Transverse colon (tissue), 4 donors: ENCODE results near the gene SBNO1. TPM values are rescaled to one million over a fixed set of nuclear protein-coding genes. Genes with fewer than 3 reads are reported as not detected.

Experiments
- DNase-seq: peaks from one replicate; pipeline ENCODE4 v3.0.0-alpha.2; 2019
- H3K27ac ChIP-seq, 4 donors: fragments of 200-600 bp; sonication (generic); 2 replicates each; pipeline ENCODE4 v1.5.1; 2016 to 2018; ENCODE audit warnings: inconsistent platforms in 4 of 4
- H3K27me3 ChIP-seq: fragments of 200-600 bp; sonication (generic); 2 replicates; pipeline ENCODE4 v1.5.1; 2017; ENCODE audit warnings: inconsistent platforms
- H3K36me3 ChIP-seq, 4 donors: fragments of 200-600 bp; sonication (generic); 2 replicates each; pipeline ENCODE4 v1.5.1; 2017 to 2019; ENCODE audit warnings: inconsistent platforms in 4 of 4
- H3K4me1 ChIP-seq, 4 donors: fragments of 200-600 bp; sonication (generic); 2 replicates each; pipeline ENCODE4 v1.5.1; 2017 to 2020; ENCODE audit warnings: inconsistent platforms in 4 of 4
- H3K4me3 ChIP-seq, 4 donors: fragments of 200-600 bp; sonication (generic); 1 replicate in 1 of 4; 2 replicates in 3 of 4; pipeline versions ENCODE4 v1.5.1 to v1.6.1; 2017 to 2019; ENCODE audit warnings: inconsistent platforms in 4 of 4
- H3K9me3 ChIP-seq, 2 donors: fragments of 200-600 bp; sonication (generic); 2 replicates each; pipeline ENCODE4 v1.5.1; 2017 to 2019; ENCODE audit warnings: inconsistent platforms in 2 of 2
- EP300 ChIP-seq: sonication (generic); formaldehyde crosslinking; IDR thresholded peaks from one replicate; pipeline ENCODE4 v1.6.1; 2017; ENCODE audit warnings: antibody characterized with exemption, low read depth
- POLR2A ChIP-seq: fragments of 450-650 bp; IDR thresholded peaks from one replicate; pipeline ENCODE4 v1.6.1; 2016; ENCODE audit warnings: antibody characterized with exemption, mild to moderate bottlenecking, moderate library complexity
- POLR2AphosphoS5 ChIP-seq, 3 donors: sonication (generic); formaldehyde crosslinking; IDR thresholded peaks; one replicate each; pipeline ENCODE4 v1.6.1; 2016; ENCODE audit warnings: antibody characterized with exemption in 3 of 3
- WGBS, 2 donors: methylation state at CpG; one replicate each; pipeline ENCODE4 v1.1.5; 2018; ENCODE audit warnings: low coverage in 1 of 2; 5-methylcytosine and 5-hydroxymethylcytosine counted together
- in situ Hi-C, 4 donors: fragments of 200-750 bp; cut with MboI; loops; one replicate each; pipeline versions ENCODE4 v1.15.0 to v1.15.1; 2017; ENCODE audit warnings: low sequenced_read_pairs in 3 of 4, low pct_ligation_motif_present in 1 of 4, low pct_unique_long_range_greater_than_20kb in 1 of 4
- intact Hi-C: fragments of 100-400 bp; cut with DNase I; formaldehyde crosslinking; loops from one replicate; pipeline ENCODE4 v1.15.1; 2023; ENCODE audit warnings: low total_unique reads
- total RNA-seq, 4 donors: library from RNA; depleted of rRNA; stranded (reverse); fragments of >200 nt; gene quantifications; one replicate each; pipeline ENCODE4 v1.1.0, GENCODE V29; 2016
- TF ChIP-seq, protein P1 (sequence below), 5 experiments: fragments of 200-600 bp in 3 of 5; fragments of 450-650 bp in 2 of 5; sonication (generic) in 3 of 5; IDR thresholded peaks; 1 replicate in 2 of 5; 2 replicates in 3 of 5; pipeline ENCODE4 v1.5.1; 2016 to 2017; ENCODE audit warnings: antibody characterized with exemption in 5 of 5, inconsistent platforms in 3 of 5, mild to moderate bottlenecking in 2 of 5, moderate library complexity in 1 of 5

Gene SBNO1
- total RNA-seq, 4 donors from 2014 or later, result 14.6 to 26.9 (median 23.8) TPM

DNA sequence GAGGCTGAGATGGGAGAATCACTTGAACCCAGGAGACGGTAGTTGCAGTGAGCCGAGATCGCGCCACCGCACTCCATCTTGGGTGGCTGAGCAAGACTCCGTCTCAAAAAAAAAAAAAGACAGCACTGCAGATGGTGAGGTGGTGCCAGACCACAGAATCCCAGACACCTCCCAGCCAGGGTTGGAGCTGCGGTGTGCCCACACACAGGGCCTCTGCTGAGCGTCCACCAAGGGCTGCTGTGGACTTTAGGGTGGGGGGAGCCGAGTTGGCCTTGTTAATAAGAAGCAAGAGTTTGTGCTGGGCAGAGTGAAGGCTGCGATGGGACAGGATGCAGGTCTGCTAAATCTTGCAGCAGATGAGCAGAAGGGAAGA lies 33.5 kb upstream of the SBNO1 start:
- in situ Hi-C loops, result no loop called here
- no peak for TF ChIP-seq POLR2AphosphoS5 (IDR thresholded peaks at IDR 0.05)
- no peak for TF ChIP-seq EP300
- TF ChIP-seq, protein P1, sequence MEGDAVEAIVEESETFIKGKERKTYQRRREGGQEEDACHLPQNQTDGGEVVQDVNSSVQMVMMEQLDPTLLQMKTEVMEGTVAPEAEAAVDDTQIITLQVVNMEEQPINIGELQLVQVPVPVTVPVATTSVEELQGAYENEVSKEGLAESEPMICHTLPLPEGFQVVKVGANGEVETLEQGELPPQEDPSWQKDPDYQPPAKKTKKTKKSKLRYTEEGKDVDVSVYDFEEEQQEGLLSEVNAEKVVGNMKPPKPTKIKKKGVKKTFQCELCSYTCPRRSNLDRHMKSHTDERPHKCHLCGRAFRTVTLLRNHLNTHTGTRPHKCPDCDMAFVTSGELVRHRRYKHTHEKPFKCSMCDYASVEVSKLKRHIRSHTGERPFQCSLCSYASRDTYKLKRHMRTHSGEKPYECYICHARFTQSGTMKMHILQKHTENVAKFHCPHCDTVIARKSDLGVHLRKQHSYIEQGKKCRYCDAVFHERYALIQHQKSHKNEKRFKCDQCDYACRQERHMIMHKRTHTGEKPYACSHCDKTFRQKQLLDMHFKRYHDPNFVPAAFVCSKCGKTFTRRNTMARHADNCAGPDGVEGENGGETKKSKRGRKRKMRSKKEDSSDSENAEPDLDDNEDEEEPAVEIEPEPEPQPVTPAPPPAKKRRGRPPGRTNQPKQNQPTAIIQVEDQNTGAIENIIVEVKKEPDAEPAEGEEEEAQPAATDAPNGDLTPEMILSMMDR (IDR thresholded peaks at IDR 0.05), result no peak
- no peak for TF ChIP-seq POLR2A
- WGBS, 2 donors, result 89 to 97% methylated on average over 6 to 10 of the region's 10 CpGs
- Histone ChIP-seq H3K4me1 (peaks cover 0 to 31% (median 18%) of the 10 kb centered on the region in 4 donors), H3K4me3 (no peak overlapping the region), H3K9me3 (no peaks in the 10 kb centered on the region), H3K27me3 (no peaks in the 10 kb centered on the region), H3K27ac (peak overlapping the region; percentile 51 to 80 (median 78)), H3K36me3 (peaks cover 0 to 43% (median 12%) of the 10 kb centered on the region in 4 donors)
- intact Hi-C loops, result no loop called here
- no peak for DNase-seq

DNA sequence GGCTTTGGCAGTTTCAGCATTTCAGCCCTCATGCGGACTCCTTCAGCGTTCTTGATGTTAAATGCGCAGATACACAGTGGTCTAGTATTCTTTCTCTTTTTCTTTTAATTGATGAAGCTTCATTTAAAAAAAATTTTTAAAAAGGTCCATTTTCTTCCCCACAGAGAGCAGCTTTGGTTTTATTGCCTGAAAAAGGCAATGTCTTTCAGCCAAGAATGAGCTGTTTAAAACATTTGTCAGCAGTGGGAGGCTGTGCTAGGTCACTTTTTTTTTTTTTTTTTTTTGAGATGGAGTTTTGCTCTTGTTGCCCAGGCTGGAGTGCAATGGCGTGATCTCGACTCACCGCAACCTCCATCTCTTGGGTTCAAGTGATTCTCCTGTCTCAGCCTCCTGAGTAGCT lies 32.8 kb upstream of the SBNO1 start:
- intact Hi-C loops, result no loop called here
- no peak for TF ChIP-seq EP300
- TF ChIP-seq POLR2A, result no peak
- TF ChIP-seq, protein P1 (IDR thresholded peaks at IDR 0.05), result no peak
- no peak for TF ChIP-seq POLR2AphosphoS5 (IDR thresholded peaks at IDR 0.05)
- Histone ChIP-seq H3K4me1 (peaks cover 0 to 31% (median 18%) of the 10 kb centered on the region in 4 donors), H3K9me3 (no peaks in the 10 kb centered on the region), H3K27me3 (no peaks in the 10 kb centered on the region), H3K36me3 (peaks cover 0 to 45% (median 15%) of the 10 kb centered on the region in 4 donors), H3K27ac (peak overlapping the region; percentile 51 to 80 (median 78)), H3K4me3 (no peak overlapping the region)
- WGBS, 2 donors, result 90 to 91% methylated on average over 6 of the region's 6 CpGs
- in situ Hi-C loops, result no loop called here
- no peak for DNase-seq

DNA sequence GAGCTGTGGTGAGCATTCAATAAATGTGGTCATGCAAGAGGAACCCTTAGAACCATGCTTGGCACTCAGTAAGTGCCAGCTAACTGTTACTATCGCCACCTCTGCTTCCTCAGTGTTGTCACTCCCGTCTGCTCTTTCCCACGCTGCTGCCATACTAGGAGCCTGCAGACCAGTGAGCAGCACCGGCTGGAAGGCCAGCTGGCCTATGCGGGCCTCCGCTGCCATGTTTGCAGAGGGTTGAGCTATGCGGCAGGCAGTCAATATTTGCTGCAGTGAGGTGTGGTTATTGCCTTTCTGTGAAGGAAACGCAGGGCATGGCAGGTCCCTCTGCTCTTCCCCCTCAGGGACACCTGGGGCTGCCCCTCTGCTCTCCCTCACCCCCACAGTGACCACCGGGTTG lies 32.3 kb upstream of the SBNO1 start:
- Histone ChIP-seq H3K4me1 (peaks cover 0 to 32% (median 18%) of the 10 kb centered on the region in 4 donors), H3K36me3 (peaks cover 0 to 47% (median 17%) of the 10 kb centered on the region in 4 donors), H3K4me3 (no peak overlapping the region), H3K9me3 (no peaks in the 10 kb centered on the region), H3K27me3 (no peaks in the 10 kb centered on the region), H3K27ac (peak overlapping the region; percentile 42 to 80 (median 64))
- DNase-seq, result peak; percentile 25
- 80% methylated on average over 9 of the region's 9 CpGs; no CpG with 5 or more reads in 1 of the 2 donors for WGBS, 2 donors
- TF ChIP-seq POLR2AphosphoS5 (IDR thresholded peaks at IDR 0.05), result peak; percentile 12 to 55 (median 44)
- TF ChIP-seq, protein P1 (IDR thresholded peaks at IDR 0.05), result no peak
- in situ Hi-C loops (no loop called here), intact Hi-C loops (no loop called here)

DNA sequence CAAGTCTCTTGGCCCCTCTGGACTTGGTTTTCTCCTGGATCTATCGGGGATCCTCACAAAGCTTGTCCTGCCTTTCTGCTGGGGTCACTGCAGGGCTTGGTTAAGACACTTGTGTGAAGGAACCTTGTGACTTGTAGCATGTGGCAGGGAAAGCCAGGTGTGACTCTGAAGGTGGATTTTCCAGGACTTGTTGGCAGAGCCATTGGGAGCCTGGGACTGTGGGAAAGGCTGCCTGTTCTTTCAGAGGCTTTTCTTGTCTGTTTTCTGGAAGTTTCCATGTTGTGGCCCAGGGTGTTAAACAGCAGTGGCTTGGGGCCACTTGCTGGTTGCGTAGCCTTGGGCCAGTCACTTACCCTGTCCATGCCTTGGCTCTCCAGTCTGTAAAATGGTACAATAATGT lies 31.9 kb upstream of the SBNO1 start:
- Histone ChIP-seq H3K27ac (peak overlapping the region; percentile 42 to 80 (median 64)), H3K9me3 (no peaks in the 10 kb centered on the region), H3K36me3 (peaks cover 0 to 51% (median 17%) of the 10 kb centered on the region in 4 donors), H3K27me3 (no peaks in the 10 kb centered on the region), H3K4me1 (peaks cover under 1 to 36% (median 21%) of the 10 kb centered on the region in 4 donors), H3K4me3 (no peak overlapping the region)
- intact Hi-C loops, result no loop called here
- TF ChIP-seq POLR2AphosphoS5 (IDR thresholded peaks at IDR 0.05), result no peak
- TF ChIP-seq POLR2A, result no peak
- no peak for TF ChIP-seq EP300
- TF ChIP-seq, protein P1 (IDR thresholded peaks at IDR 0.05), result no peak
- in situ Hi-C loops, result no loop called here
- DNase-seq, result no peak
- WGBS, 2 donors, result 100% methylated on average over 2 of the region's 2 CpGs; no CpG with 5 or more reads in 1 of the 2 donors
